Lower leg skin (tissue), 4 donors: ENCODE results near the gene GRM5. TPM values are rescaled to one million over a fixed set of nuclear protein-coding genes. Genes with fewer than 3 reads are reported as not detected.

ENCODE experiments used
- DNase-seq, 2 donors: peaks; one replicate each; pipeline ENCODE4 v3.0.0-alpha.2; 2019; ENCODE audit warnings: low spot score in 2 of 2
- H3K4me3 ChIP-seq: fragments of 200-600 bp; sonication (generic); 2 replicates; pipeline ENCODE4 v1.5.1; 2017; ENCODE audit warnings: mild to moderate bottlenecking, low read depth; ENCODE audit not compliant: poor library complexity, severe bottlenecking
- POLR2A ChIP-seq, 2 donors: fragments of 450-650 bp; IDR thresholded peaks; one replicate each; pipeline ENCODE4 v1.6.1; 2016 to 2017; ENCODE audit warnings: antibody characterized with exemption in 2 of 2, mild to moderate bottlenecking in 1 of 2, moderate library complexity in 1 of 2
- WGBS, 2 donors: methylation state at CpG; one replicate each; pipeline ENCODE4 v1.1.5; 2018; 5-methylcytosine and 5-hydroxymethylcytosine counted together
- intact Hi-C: fragments of 100-400 bp; cut with DNase I; formaldehyde crosslinking; loops from one replicate; pipeline ENCODE4 v1.15.0; 2023; ENCODE audit warnings: low total_unique reads
- total RNA-seq, 4 donors: library from RNA; depleted of rRNA; stranded (reverse); fragments of >200 nt; gene quantifications; one replicate each; pipeline ENCODE4 v1.1.0, GENCODE V29; 2016
- TF ChIP-seq, protein P1 (sequence below), 3 donors: fragments of 450-650 bp; IDR thresholded peaks; one replicate each; pipeline ENCODE4 v1.5.1; 2016; ENCODE audit warnings: antibody characterized with exemption in 3 of 3, mild to moderate bottlenecking in 3 of 3, moderate library complexity in 2 of 3

GRM5 gene
- total RNA-seq, 4 donors from 2014 or later, result not detected

- 68 to 75% methylated on average over 4 of the region's 4 CpGs for whole genome bisulfite sequencing, 2 donors
- H3K4me3 ChIP-seq, result no peak overlapping the region
- DNase-seq, result no peak
- TF ChIP-seq POLR2A (IDR thresholded peaks at IDR 0.05), result no peak
- TF ChIP-seq, protein P1, sequence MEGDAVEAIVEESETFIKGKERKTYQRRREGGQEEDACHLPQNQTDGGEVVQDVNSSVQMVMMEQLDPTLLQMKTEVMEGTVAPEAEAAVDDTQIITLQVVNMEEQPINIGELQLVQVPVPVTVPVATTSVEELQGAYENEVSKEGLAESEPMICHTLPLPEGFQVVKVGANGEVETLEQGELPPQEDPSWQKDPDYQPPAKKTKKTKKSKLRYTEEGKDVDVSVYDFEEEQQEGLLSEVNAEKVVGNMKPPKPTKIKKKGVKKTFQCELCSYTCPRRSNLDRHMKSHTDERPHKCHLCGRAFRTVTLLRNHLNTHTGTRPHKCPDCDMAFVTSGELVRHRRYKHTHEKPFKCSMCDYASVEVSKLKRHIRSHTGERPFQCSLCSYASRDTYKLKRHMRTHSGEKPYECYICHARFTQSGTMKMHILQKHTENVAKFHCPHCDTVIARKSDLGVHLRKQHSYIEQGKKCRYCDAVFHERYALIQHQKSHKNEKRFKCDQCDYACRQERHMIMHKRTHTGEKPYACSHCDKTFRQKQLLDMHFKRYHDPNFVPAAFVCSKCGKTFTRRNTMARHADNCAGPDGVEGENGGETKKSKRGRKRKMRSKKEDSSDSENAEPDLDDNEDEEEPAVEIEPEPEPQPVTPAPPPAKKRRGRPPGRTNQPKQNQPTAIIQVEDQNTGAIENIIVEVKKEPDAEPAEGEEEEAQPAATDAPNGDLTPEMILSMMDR (IDR thresholded peaks at IDR 0.05), result no peak
- intact Hi-C loops, result no loop called here
These were observed 482.5 kb downstream of the GRM5 start for GRCh38 chr11:88583251-88583650.

- H3K4me3 ChIP-seq, result no peak overlapping the region
- no peak for DNase-seq
- WGBS, 2 donors, result 73 to 76% methylated on average over 1 of the region's 1 CpG
- TF ChIP-seq, protein P1 (IDR thresholded peaks at IDR 0.05), result no peak
- TF ChIP-seq POLR2A (IDR thresholded peaks at IDR 0.05), result no peak
- intact Hi-C loops, result no loop called here
These were observed 486.3 kb downstream of the GRM5 start for GRCh38 chr11:88579466-88579865.

DNA sequence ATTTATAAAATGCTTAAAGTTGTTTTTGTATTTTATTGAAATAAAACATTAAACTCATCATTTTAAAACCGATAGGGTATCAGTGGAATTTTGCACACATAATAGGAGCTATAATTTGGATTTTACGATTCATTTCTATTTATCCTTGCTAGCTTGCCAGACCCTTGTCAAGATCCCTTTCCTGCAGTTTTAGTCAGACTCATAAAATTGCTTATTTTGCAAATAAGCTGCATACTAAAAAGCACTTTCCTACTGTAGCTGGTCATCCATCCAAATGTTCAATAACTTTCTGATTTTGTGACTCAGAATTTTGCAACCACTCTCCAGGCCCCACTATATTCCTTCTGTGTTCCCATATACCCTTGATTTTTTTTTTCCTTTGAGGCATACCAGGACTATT lies 489.0 kb downstream of the GRM5 start:
- intact Hi-C loops, result no loop called here
- 61 to 71% methylated on average over 2 of the region's 2 CpGs for WGBS, 2 donors
- no peak for TF ChIP-seq POLR2A (IDR thresholded peaks at IDR 0.05)
- TF ChIP-seq, protein P1 (IDR thresholded peaks at IDR 0.05), result no peak
- H3K4me3 ChIP-seq, result no peak overlapping the region
- no peak for DNase-seq

DNA sequence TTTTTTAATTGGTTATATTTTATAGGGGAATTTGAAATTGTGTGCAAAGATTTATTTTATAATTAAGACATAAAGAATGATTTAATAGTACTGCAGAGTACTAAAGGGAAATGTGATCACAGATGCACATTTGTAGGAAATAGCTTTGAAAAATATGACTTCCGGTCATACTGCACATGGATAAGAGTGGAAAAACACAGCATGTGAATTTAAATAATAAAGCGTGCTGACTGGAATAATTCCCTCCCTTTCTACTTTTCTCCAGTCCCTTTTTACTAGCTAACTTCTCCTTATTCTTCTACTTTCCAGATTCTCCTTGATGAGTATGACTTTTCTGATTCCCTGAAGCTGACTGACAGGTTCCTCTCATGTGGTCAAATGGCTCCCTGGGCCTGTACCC lies 489.9 kb downstream of the GRM5 start:
- H3K4me3 ChIP-seq, result no peak overlapping the region
- WGBS, 2 donors, result 72 to 78% methylated on average over 2 of the region's 2 CpGs
- no peak for TF ChIP-seq POLR2A (IDR thresholded peaks at IDR 0.05)
- TF ChIP-seq, protein P1 (IDR thresholded peaks at IDR 0.05), result no peak
- intact Hi-C loops, result no loop called here
- no peak for DNase-seq

- DNase-seq, result no peak
- TF ChIP-seq, protein P1 (IDR thresholded peaks at IDR 0.05), result no peak
- no peak for TF ChIP-seq POLR2A (IDR thresholded peaks at IDR 0.05)
- intact Hi-C loops, result no loop called here
- no peak overlapping the region for H3K4me3 ChIP-seq
These were observed 496.4 kb downstream of the GRM5 start for GRCh38 chr11:88569342-88569741.

DNA sequence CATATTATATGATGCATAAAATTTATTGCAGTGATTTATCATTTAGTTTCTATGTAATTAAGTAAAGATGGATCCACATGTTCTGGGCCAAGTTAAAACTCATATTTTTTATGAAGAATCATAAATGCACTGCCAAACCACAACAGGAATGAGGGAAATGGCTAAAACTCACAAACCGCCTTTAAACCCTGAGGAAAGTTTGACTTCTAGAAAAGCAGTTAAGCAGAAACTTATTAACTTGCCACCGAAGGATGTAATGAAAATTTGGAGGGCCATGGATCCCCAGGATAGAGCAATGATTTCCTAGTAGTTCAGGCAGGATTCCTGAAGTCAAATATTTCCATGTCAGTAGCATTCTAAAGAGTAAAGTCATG lies 510.0 kb downstream of the GRM5 start:
- intact Hi-C loops, result no loop called here
- 51 to 53% methylated on average over 2 of the region's 2 CpGs for WGBS, 2 donors
- H3K4me3 ChIP-seq, result no peak overlapping the region
- no peak for DNase-seq
- TF ChIP-seq, protein P1 (IDR thresholded peaks at IDR 0.05), result no peak
- no peak for TF ChIP-seq POLR2A (IDR thresholded peaks at IDR 0.05)
